Small intestine (tissue), 7 donors: ENCODE results near the gene PURA. TPM values are rescaled to one million over a fixed set of nuclear protein-coding genes. Genes with fewer than 3 reads are reported as not detected.
A peak's percentile ranks its signal among the peaks of the same experiment; 100 is the strongest.

Source experiments
- DNase-seq, 2 donors: peaks; one replicate each; pipeline versions ENCODE4 v3.0.0 to v3.0.0-alpha.2; 2013
- FAIRE-seq: peaks from 2 replicates; lab custom pipeline; 2012; peaks lifted over from hg19 to GRCh38; lab: Jason Lieb, UNC
- H3K27ac ChIP-seq, 3 donors: one replicate each; pipeline ENCODE4 v1.5.1; 2013; ENCODE audit warnings: low read length in 2 of 3, mild to moderate bottlenecking in 2 of 3, control low read depth in 1 of 3, inconsistent platforms in 1 of 3, low read depth in 1 of 3, moderate library complexity in 1 of 3
- H3K27me3 ChIP-seq, 3 donors: one replicate each; pipeline ENCODE4 v1.6.1; 2013; ENCODE audit warnings: low read length in 3 of 3, inconsistent platforms in 1 of 3; ENCODE audit not compliant: control insufficient read depth in 3 of 3, insufficient read depth in 3 of 3
- H3K36me3 ChIP-seq, 3 donors: one replicate each; pipeline ENCODE4 v1.6.1; 2013; ENCODE audit warnings: low read length in 3 of 3, inconsistent platforms in 1 of 3, low read depth in 1 of 3, mild to moderate bottlenecking in 1 of 3, moderate library complexity in 1 of 3; ENCODE audit not compliant: control insufficient read depth in 3 of 3, insufficient read depth in 2 of 3
- H3K4me1 ChIP-seq, 3 donors: one replicate each; pipeline ENCODE4 v1.6.1; 2013; ENCODE audit warnings: low read length in 2 of 3, inconsistent platforms in 1 of 3, low read depth in 1 of 3, mild to moderate bottlenecking in 1 of 3, moderate library complexity in 1 of 3; ENCODE audit not compliant: control insufficient read depth in 3 of 3, insufficient read depth in 2 of 3
- H3K4me3 ChIP-seq, 3 donors: one replicate each; pipeline ENCODE4 v1.5.1; 2013; ENCODE audit warnings: low read length in 3 of 3, control low read depth in 1 of 3, inconsistent platforms in 1 of 3, low read depth in 1 of 3, mild to moderate bottlenecking in 1 of 3, moderate library complexity in 1 of 3
- H3K9me3 ChIP-seq, 2 donors: one replicate each; pipeline ENCODE4 v1.6.1; 2013; ENCODE audit warnings: low read depth in 1 of 2, low read length in 1 of 2; ENCODE audit not compliant: control insufficient read depth in 2 of 2, insufficient read depth in 1 of 2
- WGBS, 3 donors: extraction: QIAGEN DNeasy Blood & Tissue Kit; methylation state at CpG; one replicate each; pipeline ENCODE4 v1.1.7; 2013; 5-methylcytosine and 5-hydroxymethylcytosine counted together
- polyA plus RNA-seq, 4 donors: library from polyadenylated mRNA; stranded (reverse) in 3 of 4; unstranded in 1 of 4; fragments of 200-250 nt in 3 of 4; fragments of 120-200 nt in 1 of 4; gene quantifications; one replicate each; pipeline versions ENCODE4 v1.2.1 to v1.2.3, GENCODE V29; 2013
- donor health status: healthy with polysubstance abuse.
- donor health status: control.
- donor health status: control.
- donor health status: Bipolar disorder and iron deficiency.
- donor health status: healthy.

PURA gene
- polyA plus RNA-seq, 4 donors: 4.8 to 15.8 (median 8.3) TPM

- H3K4me1 ChIP-seq: peaks cover 0 to 25% (median under 1%) of the 10 kb centered on the region in 3 donors
- peak; percentile 98 to 99 for DNase-seq
- H3K4me3 ChIP-seq: peak within 1 kb of the TSS; percentile 61 to 99 (median 87)
- no peaks in the 10 kb centered on the region for H3K27me3 ChIP-seq
- WGBS, 3 donors: 3% methylated on average over 55 to 61 of the region's 61 CpGs
- no peak for FAIRE-seq
- H3K27ac ChIP-seq: peak within 1 kb of the TSS; percentile 100
- peaks cover 0 to 3% (median 0%) of the 10 kb centered on the region in 3 donors for H3K36me3 ChIP-seq
- H3K9me3 ChIP-seq: no peaks in the 10 kb centered on the region
Observed at GRCh38 chr5:140174465-140175366, 60.8 kb downstream of the PURA start, which contains the start of gene CYSTM1. CYSTM1 (plus strand) TSS chr5:140175188; CDS start chr5:140194466, 19,278 bp downstream.

Other genes starting within 250 kb of the PURA start
- under 1 TPM in 2 of 4 donors, not detected in 2; 0.19 to 0.55 TPM for gene NRG2, start 70.8 kb upstream of the PURA start, polyA plus RNA-seq
- 10 to 100 TPM in 1 of 4 donors, 1 to 10 TPM in 3; 4.6 to 10.1 (median 7.9) TPM for gene IGIP, start 11.8 kb downstream of the PURA start, polyA plus RNA-seq
- 100 to 1,000 TPM in 3 of 4 donors, 10 to 100 TPM in 1; 94.4 to 884 (median 546) TPM for gene CYSTM1, start 61.1 kb downstream of the PURA start, polyA plus RNA-seq
- gene PFDN1, start 189.0 kb downstream of the PURA start, polyA plus RNA-seq: 10 to 100 TPM; 53.8 to 73.1 (median 66.8) TPM
- 10 to 100 TPM in 3 of 4 donors, 1 to 10 TPM in 1; 2.1 to 18.1 (median 13.8) TPM for gene HBEGF, start 232.5 kb downstream of the PURA start, polyA plus RNA-seq
- not detected for gene SLC4A9, start 246.1 kb downstream of the PURA start, polyA plus RNA-seq